SK-N-MC (cell line): ENCODE measurements around the gene CRYGA.

Experiments used
- EZH2 ChIP-seq: fragments of 200-600 bp; sonication (generic); IDR thresholded peaks from one replicate; pipeline ENCODE4 v1.6.1; 2017; ENCODE audit warnings: antibody characterized with exemption
- FOXP2 ChIP-seq: optimal IDR thresholded peaks from 2 replicates; pipeline ENCODE3; 2011; ENCODE audit warnings: mild to moderate bottlenecking, moderate library complexity; ENCODE audit not compliant: insufficient read depth; ENCODE audit errors: extremely low read length, control extremely low read depth
- POLR2AphosphoS5 ChIP-seq: IDR thresholded peaks from 2 replicates; pipeline ENCODE4 v1.6.1; 2012; ENCODE audit warnings: mild to moderate bottlenecking, low read depth, low read length, borderline replicate concordance

DNA sequence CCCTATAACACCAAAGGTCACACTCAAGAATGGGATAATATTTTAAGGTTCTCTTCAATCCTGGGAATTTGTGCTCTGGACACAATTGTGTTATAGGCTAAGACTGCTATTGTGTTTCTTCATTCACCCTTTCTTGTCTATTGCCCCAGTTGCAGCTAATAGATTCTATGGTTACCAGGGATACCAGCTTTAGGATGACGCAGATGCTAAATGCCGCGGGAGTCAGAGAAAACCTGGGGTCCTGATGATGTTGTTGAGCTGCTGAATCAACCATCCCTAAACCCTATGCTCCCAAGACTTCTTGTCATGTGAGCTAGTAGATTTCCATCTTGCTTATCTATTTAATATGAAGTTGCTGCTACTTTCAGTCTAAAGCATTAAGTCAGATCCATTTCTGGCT, 44.5 kb downstream of the CRYGA start:
- no peak for TF ChIP-seq EZH2
- TF ChIP-seq POLR2AphosphoS5: no peak
- TF ChIP-seq FOXP2: no peak
